Activated CD8-positive, alpha-beta memory T cell treated with anti-CD3 and anti-CD28 coated beads, Interleukin-2, amount 50 U/mL, for 4 hours (primary cell): ENCODE results near the gene DMAC1.

Experiments
- DNase-seq: peaks from one replicate; pipeline ENCODE4 v3.0.0-alpha.2; 2020

DMAC1 gene, protein sequence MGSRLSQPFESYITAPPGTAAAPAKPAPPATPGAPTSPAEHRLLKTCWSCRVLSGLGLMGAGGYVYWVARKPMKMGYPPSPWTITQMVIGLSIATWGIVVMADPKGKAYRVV

DNA sequence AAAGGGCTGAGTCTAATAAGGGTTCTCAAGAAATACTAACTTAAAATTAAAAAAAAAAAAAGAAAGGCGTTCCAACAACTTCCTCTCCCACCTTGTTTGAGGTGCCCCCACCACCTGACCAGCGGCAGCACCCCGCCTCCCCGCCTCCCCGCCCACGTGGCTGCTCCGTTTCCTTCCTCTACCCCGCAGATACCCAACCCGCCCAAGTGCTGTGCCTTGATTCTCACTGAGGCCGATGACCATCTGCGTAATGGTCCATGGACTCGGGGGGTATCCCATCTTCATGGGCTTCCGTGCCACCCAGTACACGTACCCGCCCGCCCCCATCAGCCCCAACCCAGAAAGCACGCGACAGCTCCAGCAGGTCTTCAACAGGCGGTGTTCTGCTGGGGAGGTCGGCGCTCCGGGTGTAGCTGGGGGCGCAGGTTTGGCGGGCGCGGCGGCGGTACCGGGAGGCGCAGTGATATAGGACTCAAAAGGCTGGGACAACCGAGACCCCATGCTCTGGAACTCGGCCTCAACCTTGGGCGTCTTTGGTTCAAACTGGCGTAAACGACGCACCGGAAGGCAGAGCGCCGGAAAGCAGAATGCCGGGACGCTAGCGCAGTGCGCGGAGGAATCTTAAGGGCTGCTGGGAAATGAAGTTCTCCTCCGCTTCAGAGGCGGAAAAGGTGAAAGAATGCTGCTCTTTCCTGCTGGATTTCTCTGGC is at the start of gene DMAC1:
Gene DMAC1, minus strand, starts transcription at position 545 of the 710 bp plus-strand sequence. Its CDS starts 44 bp downstream, at position 501.
- peak; percentile 72 for DNase-seq

DNA sequence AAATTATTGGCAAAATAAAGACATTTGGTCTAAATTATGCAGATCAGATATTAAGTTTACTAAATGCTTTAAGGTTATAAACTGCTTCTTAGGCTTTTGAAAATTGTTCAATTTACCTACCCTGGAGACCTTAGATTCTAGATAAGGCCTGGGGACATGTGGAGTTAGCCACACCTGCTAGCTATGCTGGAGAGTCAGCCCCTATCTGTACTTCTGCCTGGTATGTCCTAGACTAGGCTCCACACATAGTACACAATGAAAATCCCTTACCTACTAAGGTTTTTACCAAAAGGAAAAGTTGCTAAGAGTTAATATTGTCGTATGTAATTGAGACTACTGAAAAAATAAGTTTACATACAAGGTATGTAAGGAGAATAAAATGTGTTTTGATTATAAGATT is 49.8 kb upstream of the DMAC1 start:
- no peak for DNase-seq

- no peak for DNase-seq
These were observed 48.9 kb upstream of the DMAC1 start for GRCh38 chr9:7848498-7848897.

GRCh38 chr9:7844242-7844641 is 44.7 kb upstream of the DMAC1 start:
- DNase-seq, result no peak

- no peak for DNase-seq
These were observed 42.3 kb upstream of the DMAC1 start for GRCh38 chr9:7841831-7842230.

GRCh38 chr9:7834531-7834930 is 35.0 kb upstream of the DMAC1 start:
- DNase-seq, result no peak

GRCh38 chr9:7828334-7828733 is 28.8 kb upstream of the DMAC1 start:
- DNase-seq, result no peak

DNA sequence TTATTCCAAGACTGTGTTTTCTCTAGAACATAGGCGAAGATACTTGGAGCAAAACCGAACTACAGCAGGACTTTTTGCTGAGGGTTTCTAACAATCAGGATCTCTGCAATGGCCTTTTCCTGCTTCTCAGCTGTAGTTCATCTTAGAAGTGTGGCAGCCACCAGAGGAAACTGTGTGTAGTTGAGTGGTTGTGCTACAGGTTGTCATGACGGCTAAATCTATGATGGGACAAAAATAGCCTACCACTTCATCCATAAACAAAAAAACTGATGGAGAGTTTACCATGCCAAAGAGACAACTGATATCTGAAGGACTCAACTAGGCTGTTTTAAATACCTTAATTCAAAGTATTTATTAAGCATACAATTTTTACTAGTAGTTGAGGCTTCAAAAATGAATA is 28.2 kb upstream of the DMAC1 start:
- DNase-seq, result no peak

GRCh38 chr9:7827056-7827455 is 27.5 kb upstream of the DMAC1 start:
- DNase-seq, result no peak

GRCh38 chr9:7823651-7824050 is 24.1 kb upstream of the DMAC1 start:
- DNase-seq, result no peak

DNA sequence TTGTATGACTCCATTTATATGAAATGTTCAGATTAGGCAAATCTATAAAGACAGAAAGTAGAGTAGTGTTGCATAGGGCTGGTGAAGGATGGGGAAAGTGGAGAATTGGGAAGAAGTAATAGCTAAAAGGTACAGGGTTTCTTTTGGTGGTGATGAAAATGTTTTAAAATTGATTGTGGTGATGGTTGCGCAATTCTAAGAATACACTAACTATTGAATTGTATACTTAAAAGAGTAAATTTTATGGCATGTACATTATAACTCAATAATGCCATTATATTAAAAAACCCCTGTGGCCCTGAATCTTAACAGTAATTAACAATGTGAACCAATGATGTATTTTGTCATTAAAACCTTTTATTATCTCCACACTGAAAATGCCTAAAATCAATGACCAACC is 20.4 kb upstream of the DMAC1 start:
- no peak for DNase-seq

GRCh38 chr9:7816021-7816420 is 16.4 kb upstream of the DMAC1 start:
- no peak for DNase-seq

GRCh38 chr9:7813030-7813429 is 13.5 kb upstream of the DMAC1 start:
- DNase-seq, result no peak

- DNase-seq, result no peak
These were observed 12.1 kb upstream of the DMAC1 start for GRCh38 chr9:7811677-7812076.

GRCh38 chr9:7802666-7803065 is 3.1 kb upstream of the DMAC1 start:
- DNase-seq, result no peak

- DNase-seq, result no peak
These were observed 337 bp upstream of the DMAC1 start for GRCh38 chr9:7799944-7800285.

GRCh38 chr9:7794196-7794595 is 5.4 kb downstream of the DMAC1 start:
- DNase-seq, result no peak

DNA sequence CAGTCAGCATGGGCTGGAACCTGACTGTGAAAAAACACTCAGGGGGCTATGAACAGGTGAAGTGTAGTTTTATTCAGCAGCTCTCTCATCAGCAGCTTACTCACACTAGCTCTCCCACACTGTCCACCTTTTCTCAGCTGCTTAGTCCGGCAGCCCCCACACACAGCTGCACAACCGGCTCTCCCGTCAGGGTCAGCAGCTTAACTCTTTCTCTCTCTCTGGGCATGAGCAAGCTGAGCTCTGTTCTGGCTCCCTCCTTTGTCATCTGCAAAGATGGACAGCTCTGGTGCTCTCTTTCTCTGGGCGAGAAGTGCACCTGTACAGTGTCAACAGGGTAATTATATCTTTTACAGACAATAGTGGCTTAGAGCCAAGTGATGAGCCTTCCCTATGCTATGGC is 8.2 kb downstream of the DMAC1 start:
- DNase-seq, result no peak

- DNase-seq, result no peak
These were observed 8.8 kb downstream of the DMAC1 start for GRCh38 chr9:7790819-7791182.

- no peak for DNase-seq
These were observed 9.4 kb downstream of the DMAC1 start for GRCh38 chr9:7790022-7790818.

DNA sequence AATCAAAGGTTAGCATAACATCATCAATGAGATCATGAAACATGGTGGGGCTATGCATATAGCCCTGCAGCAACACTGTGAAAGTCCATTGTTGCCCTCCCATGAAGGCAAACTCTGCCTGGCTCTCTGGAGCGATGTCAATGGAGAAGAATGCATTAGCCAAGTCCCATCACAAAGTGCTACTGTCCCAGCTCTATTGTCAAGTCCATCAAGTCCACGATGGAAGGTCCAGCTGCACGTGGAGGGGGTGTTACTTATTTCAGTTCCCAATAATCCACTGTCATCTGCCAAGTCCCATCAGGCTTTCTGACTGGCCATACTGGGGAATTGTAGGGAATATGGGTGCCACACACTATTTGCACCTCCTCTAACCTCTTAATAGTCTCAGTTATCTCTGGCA is 10.8 kb downstream of the DMAC1 start:
- DNase-seq, result no peak

- DNase-seq, result no peak
These were observed 13.8 kb downstream of the DMAC1 start for GRCh38 chr9:7785813-7786212.

DNA sequence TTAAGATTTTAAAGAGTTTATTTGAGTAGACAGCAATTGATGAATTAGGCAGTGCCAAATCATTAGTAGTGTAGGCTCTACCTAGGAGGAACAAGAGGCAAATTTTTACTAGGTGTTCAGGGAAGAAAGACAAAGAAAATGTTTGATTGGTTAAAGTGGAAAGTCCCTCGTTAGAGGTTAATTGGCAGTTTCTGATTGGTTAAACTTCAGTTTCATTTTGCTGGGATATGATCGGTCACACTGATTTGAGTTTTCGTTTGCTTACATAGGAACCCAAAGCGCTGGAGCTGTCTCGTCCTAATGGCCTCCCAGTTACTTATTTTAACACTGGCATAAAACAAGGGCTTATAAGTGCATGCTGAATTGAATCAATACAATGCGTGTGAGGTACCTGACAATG is 15.1 kb downstream of the DMAC1 start:
- no peak for DNase-seq

DNA sequence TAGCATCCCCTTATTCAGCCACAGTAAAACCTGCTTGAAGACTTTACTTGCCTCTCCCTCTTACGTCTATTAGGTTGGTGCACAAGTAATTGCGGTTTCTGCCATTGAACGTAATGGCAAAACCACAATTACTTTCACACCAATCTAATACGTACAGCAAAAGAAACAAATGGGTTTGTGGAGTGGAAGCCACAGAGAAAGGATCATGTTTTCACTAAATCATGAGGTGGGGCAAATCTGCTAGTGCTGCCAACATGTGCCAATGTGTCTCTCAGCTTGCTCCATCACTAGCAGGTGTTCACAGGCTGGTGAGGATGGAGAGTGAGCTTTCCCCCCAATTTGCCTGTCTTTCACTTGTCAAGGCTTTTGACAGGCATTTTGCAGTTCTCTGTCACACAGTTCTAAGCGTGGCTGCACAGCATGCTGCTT is 15.9 kb downstream of the DMAC1 start:
- no peak for DNase-seq
